Endodermal cell (in vitro differentiated cells): ENCODE measurements around the gene RND1. TPM values are rescaled to one million over a fixed set of nuclear protein-coding genes. Genes with fewer than 3 reads are reported as not detected.

Experiments used
- DNase-seq: peaks from one replicate; pipeline ENCODE4 v3.0.0-alpha.2; 2017
- H3K27ac ChIP-seq: 2 replicates; pipeline ENCODE4 v1.5.1; 2013; ENCODE audit warnings: mild to moderate bottlenecking, low read depth, low read length, moderate library complexity
- H3K27me3 ChIP-seq: 2 replicates; pipeline ENCODE4 v1.6.1; 2013; ENCODE audit warnings: mild to moderate bottlenecking, low read length, moderate library complexity; ENCODE audit not compliant: insufficient read depth, control insufficient read depth, poor library complexity, severe bottlenecking
- H3K36me3 ChIP-seq: 2 replicates; pipeline ENCODE4 v1.7.0; 2013; ENCODE audit warnings: mild to moderate bottlenecking, low read length, moderate library complexity; ENCODE audit not compliant: control insufficient read depth, insufficient read depth
- H3K4me1 ChIP-seq: one replicate; pipeline ENCODE4 v1.7.0; 2013; ENCODE audit warnings: low read length; ENCODE audit not compliant: control insufficient read depth, insufficient read depth
- H3K4me3 ChIP-seq: 2 replicates; pipeline ENCODE4 v1.5.1; 2013; ENCODE audit warnings: mild to moderate bottlenecking, low read length, moderate library complexity
- H3K9ac ChIP-seq: 2 replicates; pipeline ENCODE4 v1.6.1; 2013; ENCODE audit warnings: mild to moderate bottlenecking, low read length, moderate library complexity; ENCODE audit not compliant: poor library complexity, severe bottlenecking; ENCODE audit errors: extremely low read depth
- H3K9me3 ChIP-seq: 2 replicates; pipeline ENCODE4 v1.6.1; 2013; ENCODE audit warnings: mild to moderate bottlenecking, low read length, moderate library complexity; ENCODE audit not compliant: control insufficient read depth
- H3K27ac Mint-ChIP-seq: 2 replicates; pipeline ENCODE4 v1.8.0; 2020; ENCODE audit warnings: mixed read lengths
- H3K27me3 Mint-ChIP-seq: 2 replicates; pipeline ENCODE4 v1.8.0; 2021; ENCODE audit warnings: mild to moderate bottlenecking, mixed read lengths; ENCODE audit not compliant: insufficient read depth
- H3K36me3 Mint-ChIP-seq: 2 replicates; pipeline ENCODE4 v1.8.0; 2020; ENCODE audit warnings: low read depth, mixed read lengths
- H3K4me1 Mint-ChIP-seq: 2 replicates; pipeline ENCODE4 v1.8.0; 2020; ENCODE audit warnings: mixed read lengths
- H3K4me3 Mint-ChIP-seq: 2 replicates; pipeline ENCODE4 v1.8.0; 2020; ENCODE audit warnings: mild to moderate bottlenecking, moderate library complexity, mixed read lengths
- H3K9me3 Mint-ChIP-seq: 2 replicates; pipeline ENCODE4 v1.8.0; 2020; ENCODE audit warnings: mild to moderate bottlenecking, mixed read lengths
- CTCF ChIP-seq: fragments of 200-600 bp; sonication (generic); conservative IDR thresholded peaks from 2 replicates; pipeline ENCODE4 v1.5.0; 2021; ENCODE audit warnings: antibody characterized with exemption, mild to moderate bottlenecking
- WGBS, 2 experiments: methylation state at CpG; one replicate each; pipeline versions ENCODE4 v1.1.5 to v1.1.7; 2013; ENCODE audit warnings: missing lambda C conversion rate in 2 of 2, mixed read lengths in 1 of 2; ENCODE audit not compliant: insufficient coverage in 1 of 2, insufficient read length in 1 of 2; 5-methylcytosine and 5-hydroxymethylcytosine counted together
- total RNA-seq, 2 donors: library from RNA; stranded (reverse); fragmentation: NEBNext Ultra II Directional in 1 of 2; extraction: Animal tissue kit (Norgen Biotek cat#: 25700) in 1 of 2; gene quantifications; 2 replicates in 1 of 2; 3 replicates in 1 of 2; pipeline ENCODE4 v1.2.1, GENCODE V29; 2021

RND1 gene
- total RNA-seq, 2 donors from 2014 or later: 10.7 to 18.9 TPM

DNA sequence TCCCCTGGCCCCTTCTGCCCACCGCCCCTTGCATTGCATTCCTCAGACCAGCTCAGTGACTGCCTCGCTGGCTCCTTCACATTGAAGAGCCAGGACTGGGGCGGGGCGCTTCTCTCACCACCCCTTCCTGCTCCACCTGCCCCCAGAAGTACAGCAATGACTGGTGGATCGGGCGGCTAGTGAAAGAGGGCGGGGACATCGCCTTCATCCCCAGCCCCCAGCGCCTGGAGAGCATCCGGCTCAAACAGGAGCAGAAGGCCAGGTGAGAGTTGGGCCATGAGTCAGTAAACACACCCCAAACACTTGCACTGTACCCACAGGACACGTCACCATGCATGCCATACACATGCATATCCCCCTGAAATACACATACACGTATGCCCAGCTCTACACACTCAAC is 41.6 kb downstream of the RND1 start:
- Mint-ChIP-seq H3K9me3 (no peaks in the 10 kb centered on the region), H3K27ac (no peak overlapping the region), H3K27me3 (peaks cover 34% of the 10 kb centered on the region), H3K4me1 (peaks cover 6% of the 10 kb centered on the region), H3K36me3 (peaks cover 34% of the 10 kb centered on the region), H3K4me3 (no peak overlapping the region)
- TF ChIP-seq CTCF: no peak
- peak; percentile 87 for DNase-seq
- Histone ChIP-seq H3K4me3 (no peak overlapping the region), H3K9ac (no peak overlapping the region), H3K4me1 (no peaks in the 10 kb centered on the region), H3K27me3 (no peaks in the 10 kb centered on the region), H3K27ac (no peak overlapping the region), H3K36me3 (peaks cover 32% of the 10 kb centered on the region), H3K9me3 (no peaks in the 10 kb centered on the region)
- 66 to 83% methylated on average over 7 to 12 of the region's 12 CpGs for WGBS, 2 experiments

DNA sequence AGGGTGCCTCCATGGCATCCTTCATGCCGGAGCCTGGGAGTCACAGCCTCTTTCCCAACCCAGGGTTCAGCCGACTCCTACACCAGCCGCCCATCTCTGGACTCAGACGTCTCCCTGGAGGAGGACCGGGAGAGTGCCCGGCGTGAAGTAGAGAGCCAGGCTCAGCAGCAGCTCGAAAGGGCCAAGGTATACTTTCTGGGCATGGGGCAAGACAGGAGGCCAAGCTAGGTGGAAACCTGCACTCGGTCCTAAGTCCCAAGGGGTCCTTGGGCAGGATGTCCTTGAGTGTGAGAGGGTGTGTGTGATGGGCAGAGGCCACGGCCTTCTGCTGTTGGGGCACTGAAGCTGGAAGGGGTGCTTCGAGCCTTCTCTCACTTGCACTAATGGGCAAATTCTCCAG is 42.4 kb downstream of the RND1 start:
- no peaks in the 10 kb centered on the region for H3K27me3 ChIP-seq
- peaks cover 9% of the 10 kb centered on the region for H3K4me1 Mint-ChIP-seq
- TF ChIP-seq CTCF: no peak
- H3K27me3 Mint-ChIP-seq: peaks cover 38% of the 10 kb centered on the region
- no peaks in the 10 kb centered on the region for H3K4me1 ChIP-seq
- no peak overlapping the region for H3K27ac ChIP-seq
- no peak overlapping the region for H3K9ac ChIP-seq
- peaks cover 26% of the 10 kb centered on the region for H3K36me3 Mint-ChIP-seq
- peaks cover 26% of the 10 kb centered on the region for H3K36me3 ChIP-seq
- no peak overlapping the region for H3K4me3 Mint-ChIP-seq
- H3K9me3 Mint-ChIP-seq: no peaks in the 10 kb centered on the region
- H3K4me3 ChIP-seq: no peak overlapping the region
- H3K9me3 ChIP-seq: no peaks in the 10 kb centered on the region
- 96 to 97% methylated on average over 10 to 11 of the region's 11 CpGs for WGBS, 2 experiments
- no peak overlapping the region for H3K27ac Mint-ChIP-seq
- no peak for DNase-seq

- H3K27me3 Mint-ChIP-seq: peaks cover 43% of the 10 kb centered on the region
Observed at GRCh38 chr12:48822711-48823110, 43.0 kb downstream of the RND1 start.

More at GRCh38 chr12:48822711-48823110, 43.0 kb downstream of the RND1 start:
- Mint-ChIP-seq H3K27ac (no peak overlapping the region), H3K4me1 (peaks cover 9% of the 10 kb centered on the region), H3K36me3 (peaks cover 25% of the 10 kb centered on the region), H3K4me3 (no peak overlapping the region), H3K9me3 (no peaks in the 10 kb centered on the region)
- DNase-seq: no peak
- H3K4me1 ChIP-seq: no peaks in the 10 kb centered on the region
- no peak overlapping the region for H3K4me3 ChIP-seq
- no peak for TF ChIP-seq CTCF
- WGBS, 2 experiments: 96 to 100% methylated on average over 1 of the region's 2 CpGs
- no peaks in the 10 kb centered on the region for H3K27me3 ChIP-seq
- no peak overlapping the region for H3K27ac ChIP-seq
- H3K9ac ChIP-seq: no peak overlapping the region
- peaks cover 23% of the 10 kb centered on the region for H3K36me3 ChIP-seq
- H3K9me3 ChIP-seq: no peaks in the 10 kb centered on the region
